HCT116 (cell line): ENCODE data around the gene IGLL5. TPM values are rescaled to one million over a fixed set of nuclear protein-coding genes. Genes with fewer than 3 reads are reported as not detected.

Experiments used
- ATAC-seq: fragments of 200-7000 bp; cut with Tn5 transposase; 2 replicates; pipeline ENCODE4 v1.9.1; 2020; ENCODE audit warnings: mild to moderate bottlenecking, moderate library complexity
- BruUV-seq: library from RNA; stranded (reverse); fragments of 400-500 nt; replicated peaks from 2 replicates; lab custom pipeline; 2021; lab: Mats Ljungman, UMichigan
- CTCF ChIA-PET: fragments of 300-600 bp; sonication (Branson Sonifier 250); formaldehyde crosslinking; loops from one replicate; lab custom pipeline; 2021; ENCODE audit warnings: antibody characterized with exemption; lab: Charles Lee
- POLR2A ChIA-PET: fragments of 300-600, 350-600 bp; sonication (Branson Sonifier 250); formaldehyde crosslinking; loops from one replicate; lab custom pipeline; 2021; ENCODE audit warnings: antibody characterized with exemption; lab: Charles Lee
- RAD21 ChIA-PET, 2 experiments: fragments of 300-600 bp; sonication (Branson Sonifier 250); formaldehyde crosslinking; loops; one replicate each; lab custom pipeline; 2023; ENCODE audit warnings: low total read pairs in 2 of 2; ENCODE audit not compliant: uncharacterized antibody in 2 of 2, unreplicated experiment in 2 of 2, low non-redundant PET in 1 of 2; lab: Charles Lee
- DNase-seq: peaks from one replicate; pipeline ENCODE4 v3.0.0-alpha.2; 2010; ENCODE audit warnings: low read depth, low spot score
- H2AFZ ChIP-seq: fragments of 200-600 bp; shearing (Covaris generic), sonication (generic); 2 replicates; pipeline ENCODE4 v1.6.1; 2017; ENCODE audit warnings: low read depth, mixed run types, mixed read lengths, antibody characterized with exemption, low read length; ENCODE audit not compliant: poor library complexity, severe bottlenecking
- H3K27ac ChIP-seq: 2 replicates; pipeline ENCODE4 v1.5.1; 2012; ENCODE audit warnings: low read depth, low read length
- H3K27me3 ChIP-seq: fragments of 200-600 bp; sonication (generic); 2 replicates; pipeline ENCODE4 v1.6.1; 2016; ENCODE audit warnings: mixed run types, low read length, mixed read lengths; ENCODE audit not compliant: insufficient read depth
- H3K36me3 ChIP-seq, 2 experiments: fragments of 200-500 bp in 1 of 2; fragments of 200-600 bp in 1 of 2; sonication (Bioruptor generic) in 1 of 2; sonication (generic) in 1 of 2; 2 replicates each; pipeline versions ENCODE4 v1.5.1 to v1.6.1; 2014 to 2016; ENCODE audit warnings: low read length in 2 of 2, inconsistent platforms in 1 of 2, mixed read lengths in 1 of 2, mixed run types in 1 of 2; ENCODE audit not compliant: insufficient read depth in 2 of 2, control insufficient read depth in 1 of 2
- H3K4me1 ChIP-seq, 2 experiments: fragments of 200-600 bp in 1 of 2; sonication (generic) in 1 of 2; 2 replicates each; pipeline versions ENCODE4 v1.5.1 to v1.6.1; 2012 to 2017; ENCODE audit warnings: low read length in 2 of 2, inconsistent platforms in 1 of 2, mild to moderate bottlenecking in 1 of 2, mixed read lengths in 1 of 2, mixed run types in 1 of 2, moderate library complexity in 1 of 2; ENCODE audit not compliant: insufficient read depth in 2 of 2, control insufficient read depth in 1 of 2
- H3K4me2 ChIP-seq: fragments of 200-600 bp; sonication (generic); 2 replicates; pipeline ENCODE4 v1.6.1; 2017; ENCODE audit warnings: mixed run types, low read length, mixed read lengths
- H3K4me3 ChIP-seq, 2 experiments: fragments of 200-600 bp in 1 of 2; sonication (generic) in 1 of 2; replicated peaks in 1 of 2; 2 replicates each; pipeline ENCODE4 v1.5.1; 2011 to 2016; ENCODE audit warnings: low read length in 2 of 2, control low read depth in 1 of 2, low read depth in 1 of 2, mild to moderate bottlenecking in 1 of 2, mixed read lengths in 1 of 2, mixed run types in 1 of 2
- H3K79me2 ChIP-seq: fragments of 200-600 bp; sonication (generic); 2 replicates; pipeline ENCODE4 v1.6.1; 2017; ENCODE audit warnings: mild to moderate bottlenecking, mixed run types, low read length, moderate library complexity, mixed read lengths; ENCODE audit not compliant: insufficient read depth
- H3K9ac ChIP-seq: fragments of 200-600 bp; sonication (generic); 2 replicates; pipeline ENCODE4 v1.6.1; 2016; ENCODE audit warnings: low read length, mixed read lengths
- H3K9me2 ChIP-seq: fragments of 200-600 bp; sonication (generic), shearing (Covaris generic); 2 replicates; pipeline ENCODE4 v1.6.1; 2017; ENCODE audit warnings: mixed run types, mild to moderate bottlenecking, moderate library complexity; ENCODE audit not compliant: insufficient read depth
- H3K9me3 ChIP-seq, 2 experiments: fragments of 200-500 bp in 1 of 2; fragments of 200-600 bp in 1 of 2; sonication (Bioruptor generic) in 1 of 2; sonication (generic) in 1 of 2; 2 replicates each; pipeline ENCODE4 v1.6.1; 2014 to 2017; ENCODE audit warnings: low read length in 2 of 2, mixed read lengths in 2 of 2, inconsistent platforms in 1 of 2, low read depth in 1 of 2, mild to moderate bottlenecking in 1 of 2, mixed run types in 1 of 2, moderate library complexity in 1 of 2; ENCODE audit not compliant: control insufficient read depth in 1 of 2, insufficient read depth in 1 of 2
- H4K20me1 ChIP-seq: fragments of 200-600 bp; sonication (generic), shearing (Covaris generic); 2 replicates; pipeline ENCODE4 v1.6.1; 2017; ENCODE audit warnings: mixed run types, mild to moderate bottlenecking, moderate library complexity; ENCODE audit not compliant: insufficient read depth
- CEBPB ChIP-seq: IDR thresholded peaks from 2 replicates; pipeline ENCODE4 v1.6.1; 2012; ENCODE audit warnings: low read depth
- CTCF ChIP-seq, 3 experiments: fragments of 200-600 bp in 1 of 3; sonication (generic) in 1 of 3; IDR thresholded peaks in 2 of 3; conservative IDR thresholded peaks in 1 of 3; 2 replicates each; pipeline ENCODE4 v1.5.1; 2012 to 2017; ENCODE audit warnings: low read depth in 2 of 3, low read length in 2 of 3, antibody characterized with exemption in 1 of 3, borderline replicate concordance in 1 of 3, control low read depth in 1 of 3, mild to moderate bottlenecking in 1 of 3, mixed read lengths in 1 of 3, mixed run types in 1 of 3, moderate library complexity in 1 of 3; ENCODE audit not compliant: insufficient read depth in 1 of 3
- EGR1 ChIP-seq: IDR thresholded peaks from 2 replicates; pipeline ENCODE4 v1.6.1; 2012; ENCODE audit warnings: low read depth
- EZH2 ChIP-seq: fragments of 200-600 bp; sonication (generic); IDR thresholded peaks from 2 replicates; pipeline ENCODE4 v1.6.1; 2017; ENCODE audit warnings: antibody characterized with exemption, mixed run types
- FOSL1 ChIP-seq: IDR thresholded peaks from 2 replicates; pipeline ENCODE4 v1.6.1; 2012; ENCODE audit warnings: low read depth
- MAX ChIP-seq: IDR thresholded peaks from 2 replicates; pipeline ENCODE4 v1.6.1; 2012
- POLR2A ChIP-seq: IDR thresholded peaks from 2 replicates; pipeline ENCODE4 v1.7.0; 2011; ENCODE audit warnings: borderline replicate concordance; ENCODE audit not compliant: insufficient read depth, insufficient read length; ENCODE audit errors: extremely low read depth
- RAD21 ChIP-seq: IDR thresholded peaks from 2 replicates; pipeline ENCODE4 v1.6.1; 2012; ENCODE audit warnings: low read depth, mild to moderate bottlenecking
- TCF7L2 ChIP-seq: IDR thresholded peaks from 2 replicates; pipeline ENCODE4 v1.7.0; 2011; ENCODE audit warnings: borderline replicate concordance, inconsistent platforms; ENCODE audit not compliant: insufficient read depth, insufficient read length; ENCODE audit errors: extremely low read depth
- ZBTB33 ChIP-seq: IDR thresholded peaks from 2 replicates; pipeline ENCODE4 v1.6.1; 2011; ENCODE audit warnings: mild to moderate bottlenecking, low read length, moderate library complexity; ENCODE audit not compliant: insufficient replicate concordance; ENCODE audit errors: extremely low read depth
- ZFX ChIP-seq: fragments of 450-650 bp; IDR thresholded peaks from 2 replicates; pipeline ENCODE4 v1.6.1; 2017
- ZNF274 ChIP-seq: fragments of 200-500 bp; sonication (Bioruptor generic); IDR thresholded peaks from 2 replicates; pipeline ENCODE4 v1.6.1; 2014; ENCODE audit warnings: mild to moderate bottlenecking, low read depth, low read length, inconsistent platforms
- intact Hi-C: fragments of 100-400 bp; cut with micrococcal nuclease; formaldehyde crosslinking; loops from 2 replicates; pipeline ENCODE4 v1.10.0; 2022
- total RNA-seq: library from RNA; stranded (reverse); gene quantifications from one replicate; pipeline ENCODE4 v1.2.1, GENCODE V29; 2021; ENCODE audit not compliant: unreplicated experiment

IGLL5 gene
- total RNA-seq, 1 experiment from 2014 or later, result not detected

DNA sequence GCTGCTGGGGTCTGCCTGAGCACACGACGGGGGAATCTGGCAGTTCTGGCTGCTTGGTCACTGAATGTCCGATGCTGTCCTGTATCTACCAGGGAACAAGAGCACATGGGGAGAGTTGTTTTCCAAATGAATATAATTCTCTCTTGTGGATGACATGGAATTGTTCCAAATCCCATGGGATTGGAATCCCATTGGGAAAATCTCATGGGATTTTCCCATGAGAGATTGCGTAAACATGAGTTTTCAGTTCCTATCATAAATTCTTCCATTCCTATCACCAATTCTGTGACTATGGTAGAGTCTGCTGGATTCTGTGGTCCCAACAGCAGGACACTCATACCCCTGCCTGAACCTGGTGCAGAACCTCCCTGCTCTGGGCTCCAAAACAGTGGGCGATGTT, 35.6 kb upstream of the IGLL5 start (continued):
- TF ChIP-seq ZBTB33, result no peak
- no peak for TF ChIP-seq TCF7L2
- TF ChIP-seq CEBPB, result no peak
- TF ChIP-seq ZNF274, result no peak
- no peak for TF ChIP-seq MAX
- no peak for TF ChIP-seq EZH2
- TF ChIP-seq POLR2A, result no peak
- TF ChIP-seq ZFX, result no peak
- TF ChIP-seq EGR1, result no peak
- TF ChIP-seq FOSL1, result no peak

- Histone ChIP-seq H3K4me2 (no peak overlapping the region), H3K9me2 (no peaks in the 10 kb centered on the region), H3K9me3 (no peaks in the 10 kb centered on the region), H3K9ac (no peak overlapping the region), H3K4me3 (no peak overlapping the region), H2AFZ (no peak overlapping the region), H3K27me3 (peaks cover 25% of the 10 kb centered on the region), H3K4me1 (peaks cover 3 to 5% of the 10 kb centered on the region in 2 experiments; a peak in 1 of 4 replicates), H3K27ac (no peak overlapping the region), H4K20me1 (no peaks in the 10 kb centered on the region)
- no peak for DNase-seq
- ChIA-PET POLR2A (no interaction called here), CTCF (no interaction called here), RAD21 (no interaction called here)
- no TSS peak for BruUV-seq
- intact Hi-C loops, result no loop called here
- TF ChIP-seq CTCF (IDR thresholded peaks at IDR 0.05 in 2 of 3, conservative IDR thresholded peaks at IDR 0.05 in 1 of 3; ENCODE audit: borderline replicate concordance in 1 of 3, insufficient read depth in 1 of 3, low read depth in 2 of 3, low read length in 2 of 3) (no peak), RAD21 (no peak)
- TF ChIP-seq, all 23 proteins: peak for 0
- no peaks in the 10 kb centered on the region for H3K79me2 ChIP-seq
- H3K36me3 ChIP-seq, result no peaks in the 10 kb centered on the region
- no peak for ATAC-seq
These were observed 33.9 kb upstream of the IGLL5 start for GRCh38 chr22:22853713-22854112.
